Osteoblast (primary cell): Measurements from ENCODE around the gene RNF212. TPM values are rescaled to one million over a fixed set of nuclear protein-coding genes. Genes with fewer than 3 reads are reported as not detected.

Experiments used
- DNase-seq: peaks from one replicate; pipeline ENCODE4 v3.0.0; 2011; ENCODE audit warnings: low spot score, mixed read lengths; ENCODE audit not compliant: insufficient read length; ENCODE audit errors: missing footprints
- H2AFZ ChIP-seq: 2 replicates; pipeline ENCODE4 v1.6.0; 2011; ENCODE audit warnings: mild to moderate bottlenecking, low read length
- H3K27ac ChIP-seq: 2 replicates; pipeline ENCODE4 v1.5.1; 2011; ENCODE audit warnings: mild to moderate bottlenecking, low read depth, low read length, moderate library complexity
- H3K27me3 ChIP-seq: 2 replicates; pipeline ENCODE4 v1.6.0; 2012; ENCODE audit warnings: mild to moderate bottlenecking, control low read depth, inconsistent platforms, low read length, moderate library complexity; ENCODE audit not compliant: insufficient read depth
- H3K36me3 ChIP-seq: 2 replicates; pipeline ENCODE4 v1.5.1; 2011; ENCODE audit warnings: mild to moderate bottlenecking, low read length, control low read depth, moderate library complexity; ENCODE audit not compliant: insufficient read depth
- H3K4me1 ChIP-seq: 2 replicates; pipeline ENCODE4 v1.5.1; 2011; ENCODE audit warnings: mild to moderate bottlenecking, low read length, control low read depth, moderate library complexity; ENCODE audit not compliant: insufficient read depth
- H3K4me2 ChIP-seq: 2 replicates; pipeline ENCODE4 v1.6.0; 2011; ENCODE audit warnings: mild to moderate bottlenecking, low read length; ENCODE audit not compliant: insufficient read depth
- H3K4me3 ChIP-seq: fragments of 200-600 bp; sonication (generic); 3 replicates; pipeline ENCODE4 v1.5.1; 2012; ENCODE audit warnings: mild to moderate bottlenecking, low read length, inconsistent platforms; ENCODE audit not compliant: insufficient read depth
- H3K79me2 ChIP-seq: 2 replicates; pipeline ENCODE4 v1.6.0; 2012; ENCODE audit warnings: mild to moderate bottlenecking, low read length, control low read depth, inconsistent platforms; ENCODE audit not compliant: insufficient read depth
- H3K9me3 ChIP-seq: 2 replicates; pipeline ENCODE4 v1.5.1; 2011; ENCODE audit warnings: low read depth, low read length, control low read depth
- H4K20me1 ChIP-seq: 2 replicates; pipeline ENCODE4 v1.6.0; 2012; ENCODE audit warnings: mild to moderate bottlenecking, low read length, control low read depth; ENCODE audit not compliant: insufficient read depth
- small RNA-seq: library from RNA; depleted of rRNA; stranded (forward); fragments of <200 nt; gene quantifications from one replicate; pipeline ENCODE3, GENCODE V24; 2012
- total RNA-seq: library from RNA; depleted of rRNA; stranded (reverse); fragments of >200 nt; gene quantifications from 2 replicates; pipeline ENCODE4 v1.2.3, GENCODE V29; 2012
- TF ChIP-seq, protein P1 (sequence below): IDR thresholded peaks from 2 replicates; pipeline ENCODE4 v1.5.1; 2011; ENCODE audit warnings: mild to moderate bottlenecking, low read depth, low read length, moderate library complexity; ENCODE audit errors: extremely low read depth

The RNF212 gene
- total RNA-seq, 1 donor: 7.6 TPM

DNA sequence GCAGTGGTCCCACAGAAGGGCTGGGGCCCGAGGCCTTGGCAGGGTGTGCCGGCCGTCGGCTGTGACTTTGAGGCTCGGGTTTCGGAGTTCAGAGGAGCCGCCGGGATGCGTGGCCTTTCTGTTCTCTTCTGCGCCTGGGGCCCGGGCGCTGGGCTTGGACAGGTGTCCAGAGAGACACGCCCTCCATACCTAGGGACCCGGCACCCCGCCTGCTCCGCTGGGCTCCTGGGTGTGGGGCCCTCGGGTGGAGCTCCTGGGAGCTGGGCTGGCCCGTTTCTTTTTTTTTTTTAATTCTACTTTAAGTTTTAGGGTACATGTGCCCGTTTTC lies 90.7 kb downstream of the RNF212 start:
- Histone ChIP-seq H4K20me1 (peaks cover 11% of the 10 kb centered on the region), H2AFZ (no peak overlapping the region), H3K4me2 (no peak overlapping the region), H3K27me3 (no peaks in the 10 kb centered on the region), H3K4me3 (no peak overlapping the region), H3K9me3 (no peaks in the 10 kb centered on the region), H3K79me2 (no peaks in the 10 kb centered on the region), H3K27ac (no peak overlapping the region), H3K36me3 (peaks cover 8% of the 10 kb centered on the region), H3K4me1 (no peaks in the 10 kb centered on the region)
- TF ChIP-seq, protein P1, sequence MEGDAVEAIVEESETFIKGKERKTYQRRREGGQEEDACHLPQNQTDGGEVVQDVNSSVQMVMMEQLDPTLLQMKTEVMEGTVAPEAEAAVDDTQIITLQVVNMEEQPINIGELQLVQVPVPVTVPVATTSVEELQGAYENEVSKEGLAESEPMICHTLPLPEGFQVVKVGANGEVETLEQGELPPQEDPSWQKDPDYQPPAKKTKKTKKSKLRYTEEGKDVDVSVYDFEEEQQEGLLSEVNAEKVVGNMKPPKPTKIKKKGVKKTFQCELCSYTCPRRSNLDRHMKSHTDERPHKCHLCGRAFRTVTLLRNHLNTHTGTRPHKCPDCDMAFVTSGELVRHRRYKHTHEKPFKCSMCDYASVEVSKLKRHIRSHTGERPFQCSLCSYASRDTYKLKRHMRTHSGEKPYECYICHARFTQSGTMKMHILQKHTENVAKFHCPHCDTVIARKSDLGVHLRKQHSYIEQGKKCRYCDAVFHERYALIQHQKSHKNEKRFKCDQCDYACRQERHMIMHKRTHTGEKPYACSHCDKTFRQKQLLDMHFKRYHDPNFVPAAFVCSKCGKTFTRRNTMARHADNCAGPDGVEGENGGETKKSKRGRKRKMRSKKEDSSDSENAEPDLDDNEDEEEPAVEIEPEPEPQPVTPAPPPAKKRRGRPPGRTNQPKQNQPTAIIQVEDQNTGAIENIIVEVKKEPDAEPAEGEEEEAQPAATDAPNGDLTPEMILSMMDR: no peak
- no peak for DNase-seq

DNA sequence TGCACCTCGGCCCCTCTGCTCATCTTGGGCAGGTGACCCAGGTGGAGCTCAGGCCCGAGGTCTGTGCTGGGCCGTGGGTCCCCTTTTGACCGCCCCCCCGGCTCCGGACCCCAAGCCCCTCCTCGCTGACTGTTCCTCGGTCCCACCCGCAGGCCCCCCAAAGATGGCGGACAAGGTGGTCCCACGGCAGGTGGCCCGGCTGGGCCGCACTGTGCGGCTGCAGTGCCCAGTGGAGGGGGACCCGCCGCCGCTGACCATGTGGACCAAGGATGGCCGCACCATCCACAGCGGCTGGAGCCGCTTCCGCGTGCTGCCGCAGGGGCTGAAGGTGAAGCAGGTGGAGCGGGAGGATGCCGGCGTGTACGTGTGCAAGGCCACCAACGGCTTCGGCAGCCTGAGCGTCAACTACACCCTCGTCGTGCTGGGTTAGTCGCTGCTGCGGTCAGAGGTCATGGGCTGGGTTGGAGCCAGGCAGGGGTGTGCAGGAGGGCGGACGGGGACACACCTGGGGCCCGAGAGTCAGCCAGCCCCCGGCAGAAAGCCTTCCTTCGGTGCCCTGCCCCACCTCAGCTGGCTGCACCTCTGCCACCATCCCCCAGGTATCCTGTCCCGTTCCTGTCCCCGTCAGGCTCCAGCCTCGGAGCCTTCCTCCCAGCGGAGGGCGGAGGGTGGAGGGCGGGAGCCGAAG lies 91.2 kb downstream of the RNF212 start:
- H3K4me1 ChIP-seq: no peaks in the 10 kb centered on the region
- H3K4me2 ChIP-seq: no peak overlapping the region
- no peaks in the 10 kb centered on the region for H3K9me3 ChIP-seq
- H3K4me3 ChIP-seq: no peak overlapping the region
- TF ChIP-seq, protein P1: no peak
- peaks cover 8% of the 10 kb centered on the region for H3K36me3 ChIP-seq
- H3K27ac ChIP-seq: no peak overlapping the region
- H4K20me1 ChIP-seq: peaks cover 11% of the 10 kb centered on the region
- no peak for DNase-seq
- H2AFZ ChIP-seq: no peak overlapping the region
- no peaks in the 10 kb centered on the region for H3K27me3 ChIP-seq
- H3K79me2 ChIP-seq: no peaks in the 10 kb centered on the region

Small RNAs within 50 kb of the gene (small RNA-seq; reads per million reads assigned to genes)
- not detected for gene RF00554

Other genes starting within 250 kb of the RNF212 start
- 45.7 and 48.9 TPM in 2 replicates for gene GAK, start 181.2 kb downstream of the RNF212 start, total RNA-seq
- gene TMEM175, start 181.1 kb downstream of the RNF212 start, total RNA-seq: 12.4 and 13.8 TPM in 2 replicates
- gene DGKQ, start 140.0 kb downstream of the RNF212 start, total RNA-seq: 10.3 and 15.2 TPM in 2 replicates
- gene IDUA, start 126.5 kb downstream of the RNF212 start, total RNA-seq: 23.0 and 26.4 TPM in 2 replicates
- 0.36 and 0.59 TPM in 2 replicates for gene SLC26A1, start 120.2 kb downstream of the RNF212 start, total RNA-seq
- gene FGFRL1, start 101.9 kb downstream of the RNF212 start, total RNA-seq: 29.2 and 30.8 TPM in 2 replicates
- gene SPON2, start 59.0 kb upstream of the RNF212 start, total RNA-seq: 29.8 and 38.7 TPM in 2 replicates
- 246 and 262 TPM in 2 replicates for gene CTBP1, start 135.6 kb upstream of the RNF212 start, total RNA-seq
- 55.7 and 70.6 TPM in 2 replicates for gene MAEA, start 176.3 kb upstream of the RNF212 start, total RNA-seq
- 12.7 and 14.8 TPM in 2 replicates for gene UVSSA, start 233.6 kb upstream of the RNF212 start, total RNA-seq